Lower leg skin (tissue), 4 donors: Measurements from ENCODE around the gene GHR. TPM values are rescaled to one million over a fixed set of nuclear protein-coding genes. Genes with fewer than 3 reads are reported as not detected.

Experiments
- DNase-seq, 2 donors: peaks; one replicate each; pipeline ENCODE4 v3.0.0-alpha.2; 2019; ENCODE audit warnings: low spot score in 2 of 2
- H3K4me3 ChIP-seq: fragments of 200-600 bp; sonication (generic); 2 replicates; pipeline ENCODE4 v1.5.1; 2017; ENCODE audit warnings: mild to moderate bottlenecking, low read depth; ENCODE audit not compliant: poor library complexity, severe bottlenecking
- POLR2A ChIP-seq, 2 donors: fragments of 450-650 bp; IDR thresholded peaks; one replicate each; pipeline ENCODE4 v1.6.1; 2016 to 2017; ENCODE audit warnings: antibody characterized with exemption in 2 of 2, mild to moderate bottlenecking in 1 of 2, moderate library complexity in 1 of 2
- WGBS, 2 donors: methylation state at CpG; one replicate each; pipeline ENCODE4 v1.1.5; 2018; 5-methylcytosine and 5-hydroxymethylcytosine counted together
- intact Hi-C: fragments of 100-400 bp; cut with DNase I; formaldehyde crosslinking; loops from one replicate; pipeline ENCODE4 v1.15.0; 2023; ENCODE audit warnings: low total_unique reads
- total RNA-seq, 4 donors: library from RNA; depleted of rRNA; stranded (reverse); fragments of >200 nt; gene quantifications; one replicate each; pipeline ENCODE4 v1.1.0, GENCODE V29; 2016
- TF ChIP-seq, protein P1 (sequence below), 3 donors: fragments of 450-650 bp; IDR thresholded peaks; one replicate each; pipeline ENCODE4 v1.5.1; 2016; ENCODE audit warnings: antibody characterized with exemption in 3 of 3, mild to moderate bottlenecking in 3 of 3, moderate library complexity in 2 of 3

Gene GHR
- total RNA-seq, 4 donors from 2014 or later, result 10.5 to 23.1 (median 14.2) TPM

DNA sequence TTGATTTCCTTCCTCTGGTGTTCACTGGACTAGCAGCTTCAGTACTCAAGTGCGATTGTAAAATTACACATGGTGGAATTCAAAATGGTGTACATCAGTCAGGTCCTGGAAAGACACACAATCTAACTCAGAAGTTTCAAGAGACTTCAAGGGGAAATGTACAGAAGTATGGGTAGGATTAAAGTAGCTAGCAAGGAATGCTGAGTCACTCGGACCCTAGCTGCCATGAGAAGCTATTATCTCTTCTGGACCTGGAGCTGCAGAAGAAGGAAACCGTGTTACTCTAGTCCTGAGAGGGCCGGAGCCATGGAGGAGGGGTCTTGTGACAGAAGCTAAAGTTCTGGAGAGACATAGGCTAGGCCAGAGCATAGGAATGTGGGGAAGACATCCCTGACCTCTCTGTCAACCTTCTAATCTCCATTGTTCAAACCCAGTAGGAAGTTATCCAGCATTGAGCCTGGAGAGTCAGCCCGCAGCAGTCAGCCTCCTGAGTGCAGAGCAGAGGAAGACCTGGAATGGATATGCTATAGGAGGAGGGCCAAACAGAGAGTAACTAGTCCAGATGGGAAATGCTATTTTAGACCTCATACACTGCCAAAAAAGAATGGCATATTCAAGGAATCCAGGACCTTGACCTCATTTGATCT, 84.3 kb downstream of the GHR start:
- WGBS, 2 donors, result 72 to 74% methylated on average over 5 of the region's 5 CpGs
- no peak for TF ChIP-seq POLR2A (IDR thresholded peaks at IDR 0.05)
- TF ChIP-seq, protein P1, sequence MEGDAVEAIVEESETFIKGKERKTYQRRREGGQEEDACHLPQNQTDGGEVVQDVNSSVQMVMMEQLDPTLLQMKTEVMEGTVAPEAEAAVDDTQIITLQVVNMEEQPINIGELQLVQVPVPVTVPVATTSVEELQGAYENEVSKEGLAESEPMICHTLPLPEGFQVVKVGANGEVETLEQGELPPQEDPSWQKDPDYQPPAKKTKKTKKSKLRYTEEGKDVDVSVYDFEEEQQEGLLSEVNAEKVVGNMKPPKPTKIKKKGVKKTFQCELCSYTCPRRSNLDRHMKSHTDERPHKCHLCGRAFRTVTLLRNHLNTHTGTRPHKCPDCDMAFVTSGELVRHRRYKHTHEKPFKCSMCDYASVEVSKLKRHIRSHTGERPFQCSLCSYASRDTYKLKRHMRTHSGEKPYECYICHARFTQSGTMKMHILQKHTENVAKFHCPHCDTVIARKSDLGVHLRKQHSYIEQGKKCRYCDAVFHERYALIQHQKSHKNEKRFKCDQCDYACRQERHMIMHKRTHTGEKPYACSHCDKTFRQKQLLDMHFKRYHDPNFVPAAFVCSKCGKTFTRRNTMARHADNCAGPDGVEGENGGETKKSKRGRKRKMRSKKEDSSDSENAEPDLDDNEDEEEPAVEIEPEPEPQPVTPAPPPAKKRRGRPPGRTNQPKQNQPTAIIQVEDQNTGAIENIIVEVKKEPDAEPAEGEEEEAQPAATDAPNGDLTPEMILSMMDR (IDR thresholded peaks at IDR 0.05), result no peak
- H3K4me3 ChIP-seq, result no peak overlapping the region
- intact Hi-C loops, result no loop called here
- DNase-seq, result no peak

DNA sequence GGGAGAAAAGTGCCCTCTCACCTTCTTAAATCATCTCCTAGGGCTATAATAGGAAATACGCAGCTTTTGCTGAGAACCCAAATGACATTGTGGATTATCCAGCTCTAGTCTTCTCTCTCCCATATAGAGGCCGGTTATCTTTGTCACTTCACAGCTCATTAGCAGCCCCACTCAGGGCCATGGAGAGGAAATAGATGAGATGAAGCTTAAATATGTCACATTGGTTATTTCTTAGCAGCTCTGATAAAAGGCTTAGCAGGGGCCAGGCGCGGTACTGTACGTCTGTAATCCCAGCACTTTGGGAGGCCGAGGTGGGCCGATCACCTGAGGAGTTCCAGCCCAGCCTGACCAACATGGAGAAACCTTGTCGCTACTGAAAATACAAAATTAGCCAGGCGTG, 90.0 kb downstream of the GHR start:
- WGBS, 2 donors, result 95 to 97% methylated on average over 9 of the region's 9 CpGs
- no peak for DNase-seq
- no peak overlapping the region for H3K4me3 ChIP-seq
- TF ChIP-seq, protein P1 (IDR thresholded peaks at IDR 0.05), result no peak
- no peak for TF ChIP-seq POLR2A (IDR thresholded peaks at IDR 0.05)
- intact Hi-C loops, result no loop called here

DNA sequence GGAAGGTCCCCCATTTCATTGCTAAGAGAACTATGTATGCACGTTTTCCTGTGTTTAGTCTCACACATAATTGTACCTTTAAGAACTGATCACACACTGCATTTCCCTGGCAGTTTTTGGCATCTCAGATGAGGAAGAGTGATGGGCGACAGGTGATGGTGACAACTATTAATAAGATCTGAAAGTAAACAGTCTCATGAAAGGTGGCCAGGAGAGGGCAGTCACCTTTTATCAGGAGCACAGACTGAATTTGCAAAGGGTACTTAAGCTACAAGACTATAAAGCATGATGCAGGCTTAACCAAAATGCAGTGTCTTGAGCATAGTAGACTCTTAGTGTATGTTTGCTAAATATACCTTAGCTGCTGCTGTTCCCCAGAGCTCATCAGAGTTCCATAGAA, 91.5 kb downstream of the GHR start:
- 63 to 75% methylated on average over 2 of the region's 2 CpGs for WGBS, 2 donors
- intact Hi-C loops, result no loop called here
- H3K4me3 ChIP-seq, result no peak overlapping the region
- DNase-seq, result no peak
- TF ChIP-seq, protein P1 (IDR thresholded peaks at IDR 0.05), result no peak
- TF ChIP-seq POLR2A (IDR thresholded peaks at IDR 0.05), result no peak

DNA sequence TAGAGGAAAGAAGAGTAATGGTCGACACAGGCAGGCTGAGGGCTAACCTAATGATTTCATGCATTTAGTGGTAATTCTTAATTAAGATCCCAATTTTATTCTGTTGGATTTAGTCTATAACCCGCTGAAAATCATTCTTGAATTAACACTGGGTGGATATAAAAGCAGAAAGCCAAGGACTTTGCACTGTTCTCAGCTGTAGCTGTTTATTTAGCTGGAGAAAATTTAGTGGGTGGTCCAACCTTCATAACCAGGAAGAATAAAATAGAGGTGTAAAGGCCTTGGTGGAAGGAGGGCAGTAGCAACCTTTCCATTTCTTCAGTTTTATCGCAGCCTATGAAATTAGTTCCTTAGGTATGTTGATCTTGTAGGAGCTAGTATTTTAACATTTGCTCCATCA, 92.3 kb downstream of the GHR start:
- TF ChIP-seq, protein P1 (IDR thresholded peaks at IDR 0.05), result no peak
- TF ChIP-seq POLR2A (IDR thresholded peaks at IDR 0.05), result no peak
- DNase-seq, result no peak
- H3K4me3 ChIP-seq, result no peak overlapping the region
- 92 to 95% methylated on average over 3 of the region's 3 CpGs for WGBS, 2 donors
- intact Hi-C loops, result no loop called here

DNA sequence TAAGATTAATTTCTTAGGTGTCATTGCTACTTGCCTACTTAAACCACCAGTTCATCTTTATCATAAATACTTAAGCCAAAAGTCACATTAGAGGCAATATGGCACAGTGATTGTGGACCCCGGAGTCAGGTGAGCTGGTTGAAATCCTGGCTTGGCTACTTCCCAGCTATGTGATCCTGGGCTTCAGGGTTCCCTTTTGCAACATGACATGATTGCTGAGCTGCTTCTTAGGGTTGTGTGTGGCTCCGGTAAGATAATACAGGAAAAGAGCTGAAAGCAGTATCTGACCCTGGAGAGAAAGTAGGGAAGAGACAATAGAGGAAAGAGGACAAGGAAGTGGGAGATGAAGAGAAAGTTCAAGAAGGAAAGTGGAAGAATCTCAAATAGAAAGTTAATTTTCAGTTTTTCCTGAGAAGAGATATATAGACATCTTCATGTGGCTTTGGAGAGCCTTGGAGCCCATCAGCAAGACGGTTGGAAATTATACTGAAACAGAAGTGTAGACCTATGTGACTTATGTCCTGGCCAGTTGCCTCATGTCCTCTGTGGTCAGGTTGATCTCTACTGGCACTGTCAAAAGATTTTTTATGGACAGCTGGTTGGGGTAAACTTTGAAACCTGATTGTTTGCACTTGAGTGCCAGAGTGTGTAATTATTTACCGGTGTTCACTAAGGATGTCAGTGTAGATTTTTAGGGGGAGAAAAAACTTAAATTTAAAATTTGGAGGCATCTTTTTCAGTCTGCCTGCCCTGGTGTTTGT, 93.2 kb downstream of the GHR start:
- no peak overlapping the region for H3K4me3 ChIP-seq
- WGBS, 2 donors, result 85 to 89% methylated on average over 4 of the region's 4 CpGs
- intact Hi-C loops, result no loop called here
- DNase-seq, result no peak
- no peak for TF ChIP-seq POLR2A (IDR thresholded peaks at IDR 0.05)
- TF ChIP-seq, protein P1 (IDR thresholded peaks at IDR 0.05), result no peak
